ENCODE results near the gene YARS1. TPM values are rescaled to one million over a fixed set of nuclear protein-coding genes. Genes with fewer than 3 reads are reported as not detected.

YARS1 gene
- total RNA-seq, 3 donors from 2014 or later = 243 to 304 (median 264) TPM

- H3K27me3 Mint-ChIP-seq (ENCODE audit: low read depth) = no peaks in the 10 kb centered on the region
- peaks cover 7% of the 10 kb centered on the region for H3K4me1 Mint-ChIP-seq (ENCODE audit: low read depth)
- H3K9me3 Mint-ChIP-seq = no peaks in the 10 kb centered on the region
- DNase-seq = no peak
- peaks cover 50% of the 10 kb centered on the region for H3K36me3 Mint-ChIP-seq (ENCODE audit: insufficient read depth)
- no peak for ATAC-seq
- H3K4me3 Mint-ChIP-seq = no peak overlapping the region
Measured at GRCh38 chr1:32830092-32830852, 13.1 kb upstream of the YARS1 start.

- peaks cover 7% of the 10 kb centered on the region for H3K4me1 Mint-ChIP-seq (ENCODE audit: low read depth)
- no peaks in the 10 kb centered on the region for H3K27me3 Mint-ChIP-seq (ENCODE audit: low read depth)
- ATAC-seq (no peak), DNase-seq (no peak)
- H3K4me3 Mint-ChIP-seq = no peak overlapping the region
- peaks cover 44% of the 10 kb centered on the region for H3K36me3 Mint-ChIP-seq (ENCODE audit: insufficient read depth)
- no peaks in the 10 kb centered on the region for H3K9me3 Mint-ChIP-seq
Measured at GRCh38 chr1:32828341-32828740, 11.2 kb upstream of the YARS1 start.

DNA sequence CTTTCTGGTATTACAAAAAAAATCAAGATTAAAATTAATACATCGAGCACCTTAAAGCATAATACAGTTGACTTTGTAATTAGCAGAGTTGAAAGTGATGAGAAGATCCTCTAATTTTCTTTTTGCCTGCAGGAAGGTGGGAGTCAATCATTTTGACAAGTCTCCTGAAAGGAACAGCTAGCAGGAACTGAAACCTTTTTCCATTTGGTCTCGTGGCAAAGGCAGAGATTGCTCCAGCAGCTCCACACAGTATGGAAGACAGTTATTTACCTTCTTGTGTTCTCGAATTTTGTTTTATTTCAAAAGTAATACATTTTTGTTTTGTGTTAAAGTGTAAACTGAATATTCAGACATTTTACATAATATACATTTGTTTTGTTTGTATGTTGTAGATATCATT, 8.0 kb upstream of the YARS1 start:
- H3K27me3 Mint-ChIP-seq (ENCODE audit: low read depth) = no peaks in the 10 kb centered on the region
- no peaks in the 10 kb centered on the region for H3K9me3 Mint-ChIP-seq
- no peak overlapping the region for H3K4me3 Mint-ChIP-seq
- no peak for DNase-seq
- H3K36me3 Mint-ChIP-seq (ENCODE audit: insufficient read depth) = peaks cover 31% of the 10 kb centered on the region
- ATAC-seq = no peak
- peaks cover 13% of the 10 kb centered on the region for H3K4me1 Mint-ChIP-seq (ENCODE audit: low read depth)

- ATAC-seq = no peak
- H3K9me3 Mint-ChIP-seq = no peaks in the 10 kb centered on the region
- H3K4me1 Mint-ChIP-seq (ENCODE audit: low read depth) = peaks cover 38% of the 10 kb centered on the region
- peaks cover 17% of the 10 kb centered on the region for H3K36me3 Mint-ChIP-seq (ENCODE audit: insufficient read depth)
- H3K27me3 Mint-ChIP-seq (ENCODE audit: low read depth) = no peaks in the 10 kb centered on the region
- peak overlapping the region; percentile 100 for H3K4me3 Mint-ChIP-seq
- no peak for DNase-seq
Measured at GRCh38 chr1:32818804-32819541, 1.8 kb upstream of the YARS1 start.

- DNase-seq (peak; percentile 14), ATAC-seq (peak in 1 of 2 donors; percentile 2)
- H3K4me1 Mint-ChIP-seq (ENCODE audit: low read depth) = peaks cover 47% of the 10 kb centered on the region
Measured at GRCh38 chr1:32817815-32818786, 943 bp upstream of the YARS1 start.

DNA sequence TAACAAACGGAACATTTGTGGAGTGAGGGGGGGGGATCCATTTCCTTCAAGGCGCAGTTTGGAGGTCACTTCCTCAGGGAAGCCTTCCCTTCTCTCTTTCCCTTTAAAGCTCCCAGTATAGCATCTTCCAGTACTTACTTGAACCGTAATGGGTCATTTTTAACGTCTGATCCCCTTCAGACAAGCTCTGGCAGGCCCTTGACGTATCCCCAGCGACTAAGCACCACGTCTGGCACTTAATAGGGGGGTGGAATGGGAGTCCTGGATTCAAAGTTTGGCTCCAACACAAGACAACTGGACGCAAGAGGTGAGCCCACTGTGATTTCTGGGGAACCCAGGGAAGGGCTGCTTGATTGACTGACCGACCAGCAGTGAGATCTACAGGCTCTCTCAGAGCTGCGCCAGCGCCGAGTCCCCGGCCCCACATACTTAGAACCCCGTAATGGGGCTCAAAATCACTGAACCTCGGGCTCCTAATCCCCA, 441 bp downstream of the YARS1 start:
- DNase-seq = no peak
- no peaks in the 10 kb centered on the region for H3K9me3 Mint-ChIP-seq
- peaks cover 33% of the 10 kb centered on the region for H3K36me3 Mint-ChIP-seq (ENCODE audit: insufficient read depth)
- H3K4me3 Mint-ChIP-seq = peak overlapping the region; percentile 100
- no peaks in the 10 kb centered on the region for H3K27me3 Mint-ChIP-seq (ENCODE audit: low read depth)
- peaks cover 57% of the 10 kb centered on the region for H3K4me1 Mint-ChIP-seq (ENCODE audit: low read depth)
- ATAC-seq = peak in 1 of 2 donors; percentile 0

More at GRCh38 chr1:32817815-32818786, 943 bp upstream of the YARS1 start:
- no peaks in the 10 kb centered on the region for H3K9me3 Mint-ChIP-seq
- peak overlapping the region; percentile 100 for H3K4me3 Mint-ChIP-seq
- peaks cover 26% of the 10 kb centered on the region for H3K36me3 Mint-ChIP-seq (ENCODE audit: insufficient read depth)
- no peaks in the 10 kb centered on the region for H3K27me3 Mint-ChIP-seq (ENCODE audit: low read depth)

- Mint-ChIP-seq H3K27me3 (ENCODE audit: low read depth) (no peaks in the 10 kb centered on the region), H3K36me3 (ENCODE audit: insufficient read depth) (peaks cover 56% of the 10 kb centered on the region), H3K4me1 (ENCODE audit: low read depth) (peaks cover 58% of the 10 kb centered on the region), H3K4me3 (peak overlapping the region; percentile 100), H3K9me3 (no peaks in the 10 kb centered on the region)
- DNase-seq (no peak), ATAC-seq (no peak)
Measured at GRCh38 chr1:32813941-32814739, 3.0 kb downstream of the YARS1 start.

DNA sequence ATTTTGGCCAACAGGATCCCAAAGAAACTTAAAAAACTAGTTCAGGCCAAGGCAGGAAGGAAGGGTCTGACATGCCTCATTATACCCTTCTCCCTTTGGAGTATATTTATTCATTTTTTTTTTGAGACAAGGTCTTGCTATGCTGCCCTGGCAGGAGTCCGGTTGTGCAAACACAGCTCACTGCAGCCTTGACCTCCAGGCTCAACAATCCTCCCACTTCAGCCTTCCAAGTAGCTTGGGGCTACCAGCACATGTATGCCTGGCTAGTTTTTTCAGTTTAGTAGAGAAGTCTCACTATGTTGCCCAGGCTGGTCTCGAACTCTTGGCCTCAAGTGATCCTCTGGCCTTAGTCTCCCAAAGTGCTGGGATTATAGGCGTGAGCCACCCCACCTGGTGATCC, 5.2 kb downstream of the YARS1 start:
- no peak overlapping the region for H3K4me3 Mint-ChIP-seq
- no peak for ATAC-seq
- peaks cover 67% of the 10 kb centered on the region for H3K36me3 Mint-ChIP-seq (ENCODE audit: insufficient read depth)
- DNase-seq = no peak
- H3K27me3 Mint-ChIP-seq (ENCODE audit: low read depth) = no peaks in the 10 kb centered on the region
- peaks cover 53% of the 10 kb centered on the region for H3K4me1 Mint-ChIP-seq (ENCODE audit: low read depth)
- no peaks in the 10 kb centered on the region for H3K9me3 Mint-ChIP-seq

- H3K9me3 Mint-ChIP-seq = no peaks in the 10 kb centered on the region
- peaks cover 51% of the 10 kb centered on the region for H3K4me1 Mint-ChIP-seq (ENCODE audit: low read depth)
- ATAC-seq = no peak
- H3K27me3 Mint-ChIP-seq (ENCODE audit: low read depth) = no peaks in the 10 kb centered on the region
- no peak overlapping the region for H3K4me3 Mint-ChIP-seq
- H3K36me3 Mint-ChIP-seq (ENCODE audit: insufficient read depth) = peaks cover 69% of the 10 kb centered on the region
- no peak for DNase-seq
Measured at GRCh38 chr1:32811265-32811664, 5.9 kb downstream of the YARS1 start.

GRCh38 chr1:32810358-32810757, 6.8 kb downstream of the YARS1 start:
- no peak for DNase-seq
- Mint-ChIP-seq H3K9me3 (no peaks in the 10 kb centered on the region), H3K4me1 (ENCODE audit: low read depth) (peaks cover 47% of the 10 kb centered on the region)

GRCh38 chr1:32808580-32808979, 8.6 kb downstream of the YARS1 start:
- H3K4me3 Mint-ChIP-seq = no peak overlapping the region
- ATAC-seq = no peak
- H3K36me3 Mint-ChIP-seq (ENCODE audit: insufficient read depth) = peaks cover 65% of the 10 kb centered on the region
- H3K27me3 Mint-ChIP-seq (ENCODE audit: low read depth) = no peaks in the 10 kb centered on the region
- H3K4me1 Mint-ChIP-seq (ENCODE audit: low read depth) = peaks cover 30% of the 10 kb centered on the region
- no peak for DNase-seq
- H3K9me3 Mint-ChIP-seq = no peaks in the 10 kb centered on the region

More at GRCh38 chr1:32810358-32810757, 6.8 kb downstream of the YARS1 start:
- no peaks in the 10 kb centered on the region for H3K27me3 Mint-ChIP-seq (ENCODE audit: low read depth)
- no peak overlapping the region for H3K4me3 Mint-ChIP-seq
- peaks cover 72% of the 10 kb centered on the region for H3K36me3 Mint-ChIP-seq (ENCODE audit: insufficient read depth)
- ATAC-seq = no peak

GRCh38 chr1:32806910-32807523, 10.1 kb downstream of the YARS1 start:
- Mint-ChIP-seq H3K4me1 (ENCODE audit: low read depth) (peaks cover 22% of the 10 kb centered on the region), H3K27me3 (ENCODE audit: low read depth) (no peaks in the 10 kb centered on the region), H3K4me3 (no peak overlapping the region), H3K9me3 (no peaks in the 10 kb centered on the region), H3K36me3 (ENCODE audit: insufficient read depth) (peaks cover 62% of the 10 kb centered on the region)
- no peak for ATAC-seq
- no peak for DNase-seq

- no peak for ATAC-seq
- peaks cover 58% of the 10 kb centered on the region for H3K36me3 Mint-ChIP-seq (ENCODE audit: insufficient read depth)
- no peak overlapping the region for H3K4me3 Mint-ChIP-seq
- no peak for DNase-seq
- peaks cover 20% of the 10 kb centered on the region for H3K4me1 Mint-ChIP-seq (ENCODE audit: low read depth)
- H3K27me3 Mint-ChIP-seq (ENCODE audit: low read depth) = no peaks in the 10 kb centered on the region
- H3K9me3 Mint-ChIP-seq = no peaks in the 10 kb centered on the region
Measured at GRCh38 chr1:32806290-32806689, 10.9 kb downstream of the YARS1 start.
